ENCODE results near the gene SMPD4. TPM values are rescaled to one million over a fixed set of nuclear protein-coding genes. Genes with fewer than 3 reads are reported as not detected.
"Not testable (repeated sequence)": the region's sequence is repeated elsewhere in the genome, so short reads cannot be mapped to it uniquely, and the experiment has no call there.

Gene SMPD4
- polyA plus RNA-seq, 2 of the 4 experiments (the other 2 are of a cell fraction): 43.3 to 53.3 TPM

- H3K4me2 ChIP-seq; H3K4me3 ChIP-seq; H3K27ac ChIP-seq; POLR2A ChIA-PET; H3K9me3 ChIP-seq; H3K4me1 ChIP-seq; CTCF ChIA-PET; ATAC-seq; FAIRE-seq; DNase-seq (ENCODE audit: low read depth in 1 of 2, low spot score in 1 of 2): not testable (repeated sequence)
- WGBS (ENCODE audit: missing lambda C conversion rate): 95% methylated on average over 12 of the region's 21 CpGs
These were observed 46.6 kb upstream of the SMPD4 start for GRCh38 chr2:130228005-130228404.

- H3K4me2 ChIP-seq; H3K27ac ChIP-seq; DNase-seq (ENCODE audit: low read depth in 1 of 2, low spot score in 1 of 2); ATAC-seq; CTCF ChIA-PET; FAIRE-seq; H3K4me3 ChIP-seq; H3K9me3 ChIP-seq; H3K4me1 ChIP-seq; POLR2A ChIA-PET: not testable (repeated sequence)
- 53% methylated on average over 4 of the region's 4 CpGs for WGBS (ENCODE audit: missing lambda C conversion rate)
These were observed 41.1 kb upstream of the SMPD4 start for GRCh38 chr2:130222523-130222922.

GRCh38 chr2:130220505-130220904, 39.1 kb upstream of the SMPD4 start:
- ATAC-seq; CTCF ChIA-PET; H3K4me3 ChIP-seq; FAIRE-seq; H3K4me1 ChIP-seq; POLR2A ChIA-PET; H3K27ac ChIP-seq; H3K4me2 ChIP-seq; DNase-seq (ENCODE audit: low read depth in 1 of 2, low spot score in 1 of 2); H3K9me3 ChIP-seq: not testable (repeated sequence)
- WGBS (ENCODE audit: missing lambda C conversion rate): 5% methylated on average over 1 of the region's 1 CpG

GRCh38 chr2:130219147-130219546, 37.7 kb upstream of the SMPD4 start:
- H3K27ac ChIP-seq; ATAC-seq; H3K9me3 ChIP-seq; POLR2A ChIA-PET; H3K4me2 ChIP-seq; CTCF ChIA-PET; H3K4me3 ChIP-seq; H3K4me1 ChIP-seq; FAIRE-seq; DNase-seq (ENCODE audit: low read depth in 1 of 2, low spot score in 1 of 2): not testable (repeated sequence)
- 89% methylated on average over 2 of the region's 2 CpGs for WGBS (ENCODE audit: missing lambda C conversion rate)

- FAIRE-seq; H3K4me1 ChIP-seq; POLR2A ChIA-PET; H3K4me3 ChIP-seq; H3K27ac ChIP-seq; H3K4me2 ChIP-seq; DNase-seq (ENCODE audit: low read depth in 1 of 2, low spot score in 1 of 2); CTCF ChIA-PET; ATAC-seq; H3K9me3 ChIP-seq: not testable (repeated sequence)
- WGBS (ENCODE audit: missing lambda C conversion rate): 76% methylated on average over 10 of the region's 13 CpGs
These were observed 25.6 kb upstream of the SMPD4 start for GRCh38 chr2:130207051-130207450.

- H3K9me3 ChIP-seq; H3K4me1 ChIP-seq; DNase-seq (ENCODE audit: low read depth in 1 of 2, low spot score in 1 of 2); H3K4me2 ChIP-seq; ATAC-seq; CTCF ChIA-PET; FAIRE-seq; POLR2A ChIA-PET; H3K27ac ChIP-seq; H3K4me3 ChIP-seq: not testable (repeated sequence)
- WGBS (ENCODE audit: missing lambda C conversion rate): 80% methylated on average over 1 of the region's 3 CpGs
These were observed 21.7 kb upstream of the SMPD4 start for GRCh38 chr2:130203150-130203549.

- H3K4me3 ChIP-seq; DNase-seq (ENCODE audit: low read depth in 1 of 2, low spot score in 1 of 2); H3K9me3 ChIP-seq; H3K4me2 ChIP-seq; FAIRE-seq; H3K4me1 ChIP-seq; CTCF ChIA-PET; H3K27ac ChIP-seq; POLR2A ChIA-PET: not testable (repeated sequence)
- ATAC-seq: peak; percentile 39 to 71; a peak in 5 of 6 replicates
- no CpG with 5 or more reads among the region's 7 CpGs for WGBS (ENCODE audit: missing lambda C conversion rate)
These were observed 21.1 kb upstream of the SMPD4 start for GRCh38 chr2:130202518-130202917.

- POLR2A ChIA-PET: no interaction called here
- no peak for TF ChIP-seq ELK1 (IDR thresholded peaks at IDR 0.05; ENCODE audit: low read depth, low read length)
- TF ChIP-seq TFCP2L1 (CRISPR knock-in tag; IDR thresholded peaks at IDR 0.05): no peak
- no peak for TF ChIP-seq HDAC2 (IDR thresholded peaks at IDR 0.05)
- no peak for TF ChIP-seq EP300 (IDR thresholded peaks at IDR 0.05)
- no peak for TF ChIP-seq CEBPB (IDR thresholded peaks at IDR 0.05)
- no peak for TF ChIP-seq BHLHE40 (IDR thresholded peaks at IDR 0.05; ENCODE audit: low read depth, low read length)
- no peak for TF ChIP-seq BCL3 (IDR thresholded peaks at IDR 0.05)
- no peak for TF ChIP-seq RAD21 (conservative IDR thresholded peaks at IDR 0.05 in 1 of 2, IDR thresholded peaks at IDR 0.05 in 1 of 2)
- no peak for TF ChIP-seq PBX3 (IDR thresholded peaks at IDR 0.05)
- TF ChIP-seq ZSCAN20 (CRISPR knock-in tag; IDR thresholded peaks at IDR 0.05): no peak
- no peak for TF ChIP-seq ZFP36 (IDR thresholded peaks at IDR 0.05; ENCODE audit: borderline replicate concordance, partially characterized antibody)
- no peak for TF ChIP-seq HOXA7 (CRISPR knock-in tag; IDR thresholded peaks at IDR 0.05)
- 0 out of 3 replicates have a peak, but pooled peaks cover 4% of the 10 kb centered on the region for H3K4me1 ChIP-seq
- ATAC-seq (no peak), FAIRE-seq (no peak), DNase-seq (ENCODE audit: low read depth in 1 of 2, low spot score in 1 of 2) (no peak)
- H3K27ac ChIP-seq: no peak within 1 kb of the TSS
- no peaks in the 10 kb centered on the region for H3K9me3 ChIP-seq
- CTCF ChIA-PET: no interaction called here
- no CpG with 5 or more reads among the region's 26 CpGs for WGBS (ENCODE audit: missing lambda C conversion rate)
- no peak within 1 kb of the TSS for H3K4me3 ChIP-seq
- H3K4me2 ChIP-seq: no peak within 1 kb of the TSS
These were observed 16.9 kb upstream of the SMPD4 start, which contains the start of gene TUBA3E for GRCh38 chr2:130198343-130198742. TUBA3E (minus strand) TSS chr2:130198439; CDS start chr2:130198360, 79 bp downstream.
